GM12892 (cell line): ENCODE data around the gene APOC3.

ENCODE experiments used
- DNase-seq: peaks from one replicate; pipeline ENCODE4 v3.0.0; 2011; ENCODE audit not compliant: insufficient read length
- FAIRE-seq: peaks from 2 replicates; lab custom pipeline; 2011; peaks lifted over from hg19 to GRCh38; lab: Jason Lieb, UNC
- POLR2A ChIP-seq: IDR thresholded peaks from 2 replicates; pipeline ENCODE4 v1.6.1; 2011; ENCODE audit warnings: low read depth, low read length, control low read depth
- POLR2AphosphoS5 ChIP-seq: IDR thresholded peaks from 2 replicates; pipeline ENCODE4 v1.6.1; 2011; ENCODE audit warnings: low read depth, low read length, control low read depth
- TAF1 ChIP-seq: IDR thresholded peaks from 2 replicates; pipeline ENCODE4 v1.6.1; 2011; ENCODE audit warnings: low read depth, mild to moderate bottlenecking, control low read depth, low read length, borderline replicate concordance

APOC3 gene

DNA sequence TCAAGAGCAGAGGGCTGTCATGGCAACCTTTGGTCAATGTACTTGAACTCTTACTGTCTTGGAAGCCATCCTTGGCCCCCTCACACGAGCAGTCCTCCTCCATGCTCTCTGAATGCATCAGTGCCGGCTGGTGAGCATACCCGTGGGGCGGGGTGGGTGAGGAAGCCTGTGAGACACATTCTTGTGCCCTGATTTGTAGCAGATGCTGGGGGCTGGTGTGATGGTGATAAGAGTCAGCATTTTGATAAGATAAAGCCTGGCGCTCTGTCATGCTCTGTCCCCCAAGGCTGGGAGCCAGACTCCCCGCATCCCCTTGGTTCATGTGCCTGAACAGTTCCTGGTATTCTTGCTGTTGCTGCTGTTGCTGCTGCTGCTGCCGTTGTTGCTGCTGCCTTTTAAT, 28.2 kb downstream of the APOC3 start:
- no peak for TF ChIP-seq TAF1
- no peak for TF ChIP-seq POLR2AphosphoS5
- no peak for TF ChIP-seq POLR2A
- no peak for FAIRE-seq
- no peak for DNase-seq

DNA sequence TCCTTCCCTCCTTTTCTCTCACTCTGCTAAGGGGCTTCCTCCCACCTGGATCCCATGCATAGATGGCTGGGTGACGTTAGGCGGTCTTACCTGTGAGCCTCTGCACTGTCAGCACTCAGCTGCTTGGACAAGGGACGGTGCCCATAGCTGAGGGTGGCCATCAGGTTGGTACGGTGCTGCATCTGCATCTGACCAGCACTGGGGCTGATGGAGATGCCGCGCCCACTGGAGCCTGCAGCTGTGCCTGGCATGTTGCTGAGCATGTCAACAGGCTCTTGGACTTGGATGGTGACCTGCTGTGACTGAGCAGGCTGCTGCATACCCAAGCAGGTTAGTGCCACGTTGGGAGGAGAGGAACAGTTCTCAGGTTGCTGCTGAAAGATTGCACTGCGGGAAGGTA, 29.5 kb downstream of the APOC3 start:
- no peak for DNase-seq
- no peak for FAIRE-seq
- TF ChIP-seq TAF1 = no peak
- no peak for TF ChIP-seq POLR2AphosphoS5
- TF ChIP-seq POLR2A = no peak

DNA sequence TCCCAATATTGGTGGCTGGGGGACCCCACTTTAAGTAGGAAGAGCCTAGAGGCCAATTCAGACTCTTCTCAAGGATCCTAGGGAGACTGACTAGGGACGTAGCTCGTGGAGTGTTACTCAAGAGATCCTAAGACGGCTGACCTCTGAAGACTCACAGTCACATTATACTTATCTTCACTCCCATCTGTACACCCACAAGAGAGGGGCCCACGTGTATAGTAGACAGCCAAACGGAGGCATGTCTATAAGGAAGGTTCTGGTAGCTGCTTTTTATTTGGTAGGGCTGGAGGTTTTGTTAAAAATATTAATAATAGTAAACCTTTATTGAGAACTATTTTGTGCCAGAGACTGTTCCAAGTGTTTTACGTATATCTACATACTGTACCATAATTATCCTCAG, 30.6 kb downstream of the APOC3 start:
- TF ChIP-seq TAF1 (no peak), POLR2A (no peak), POLR2AphosphoS5 (no peak)
- no peak for DNase-seq
- FAIRE-seq = no peak

DNA sequence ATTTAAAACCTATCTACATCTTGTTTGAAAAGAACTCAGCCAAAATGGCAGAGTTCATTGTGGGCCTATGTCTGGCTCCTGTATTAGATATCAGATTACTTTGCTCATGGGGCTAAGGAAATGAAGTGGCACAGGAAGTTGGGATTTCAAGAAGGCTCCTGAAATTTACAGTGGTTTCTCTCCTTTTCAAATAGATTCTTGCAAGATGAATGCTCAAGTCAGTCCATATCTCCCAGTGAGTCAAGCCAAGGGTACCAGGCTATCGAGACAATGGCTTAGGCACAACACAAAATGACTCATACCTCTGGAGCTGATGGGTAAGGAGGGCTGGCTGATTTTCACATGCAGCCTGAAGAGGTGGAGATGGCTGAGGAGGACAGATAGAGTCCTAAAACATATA, 31.8 kb downstream of the APOC3 start:
- no peak for FAIRE-seq
- DNase-seq = no peak
- TF ChIP-seq POLR2A (no peak), POLR2AphosphoS5 (no peak), TAF1 (no peak)

DNA sequence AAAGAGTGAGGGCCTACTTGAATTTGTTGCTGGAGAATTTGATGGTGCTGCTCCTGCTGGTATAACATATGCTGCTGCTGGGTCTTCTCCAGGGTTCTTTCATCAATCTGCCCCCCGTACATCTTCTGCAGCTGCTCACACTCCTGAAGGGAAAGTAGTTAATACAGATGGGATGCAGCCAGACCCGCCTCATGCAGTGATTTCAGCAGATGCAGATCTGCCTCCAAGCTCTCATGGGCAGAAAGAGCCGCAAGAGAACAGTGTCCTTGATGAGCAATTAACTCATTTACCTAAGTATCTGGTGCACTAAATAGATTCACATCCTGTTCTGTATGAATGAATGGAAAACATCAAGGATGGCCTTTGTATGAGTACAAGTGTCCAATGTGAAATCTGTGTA, 32.5 kb downstream of the APOC3 start:
- DNase-seq (no peak), FAIRE-seq (no peak)

DNA sequence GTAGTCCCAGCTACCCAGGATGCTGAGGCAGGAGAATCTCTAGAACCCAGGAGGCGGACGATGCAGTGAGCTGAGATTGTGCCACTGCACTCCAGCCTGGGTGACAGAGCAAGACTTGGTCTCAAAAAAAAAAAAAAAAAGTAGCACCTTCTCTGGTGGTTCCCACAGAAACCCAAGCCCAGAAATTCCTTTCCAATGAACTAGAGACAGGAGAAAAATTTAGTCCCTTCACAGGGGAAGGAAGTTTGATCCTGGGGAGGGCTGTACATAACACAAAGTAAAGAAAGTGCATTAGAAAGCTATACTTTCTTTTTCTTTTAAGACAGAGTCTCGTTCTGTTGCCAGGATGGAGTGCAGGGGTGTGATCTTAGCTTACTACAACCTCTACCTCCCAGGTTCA, 33.2 kb downstream of the APOC3 start:
- no peak for TF ChIP-seq TAF1
- no peak for TF ChIP-seq POLR2A
- TF ChIP-seq POLR2AphosphoS5 = no peak
- no peak for FAIRE-seq
- DNase-seq = no peak

More for the DNA sequence above, 32.5 kb downstream of the APOC3 start:
- TF ChIP-seq POLR2A = no peak
- no peak for TF ChIP-seq TAF1
- no peak for TF ChIP-seq POLR2AphosphoS5

DNA sequence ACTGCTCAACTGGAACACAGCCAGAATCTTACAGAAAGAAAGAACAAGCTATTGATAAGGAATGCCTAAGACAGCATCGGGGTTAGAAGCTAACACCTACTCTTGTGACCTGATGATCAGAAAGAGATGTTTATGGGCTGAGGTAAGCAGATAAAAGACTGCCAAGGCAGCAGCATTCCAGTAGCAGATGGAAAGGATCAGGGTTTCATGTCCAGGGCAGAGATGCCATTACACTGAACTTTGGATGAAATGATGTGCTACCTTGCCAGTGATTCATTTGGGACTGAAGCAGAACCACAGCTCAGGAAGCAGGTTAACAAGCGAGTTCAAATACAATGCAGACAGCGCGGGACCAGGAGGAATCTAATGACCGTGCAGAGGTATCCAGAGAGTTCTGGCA, 34.8 kb downstream of the APOC3 start:
- TF ChIP-seq POLR2AphosphoS5 (no peak), TAF1 (no peak), POLR2A (no peak)
- FAIRE-seq (no peak), DNase-seq (no peak)

DNA sequence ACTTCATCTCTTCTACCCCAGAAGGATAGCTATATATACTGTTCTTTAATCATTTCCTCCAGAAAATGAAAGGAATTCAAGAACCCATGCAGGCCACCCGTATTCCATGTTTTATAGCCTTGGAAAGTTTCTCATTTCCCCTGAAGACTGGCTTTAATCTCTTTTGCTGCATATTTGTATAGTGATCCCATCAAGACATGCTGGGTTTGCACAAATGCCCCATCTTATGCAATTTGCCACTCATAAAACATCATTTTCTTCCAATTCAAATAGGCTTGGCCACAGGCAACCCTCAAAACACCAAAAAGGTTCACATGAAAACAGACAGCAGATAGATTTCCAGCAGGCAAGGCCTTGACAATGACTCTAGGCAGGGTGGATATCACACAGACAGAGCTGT, 36.0 kb downstream of the APOC3 start:
- DNase-seq (no peak), FAIRE-seq (no peak)
- TF ChIP-seq TAF1 = no peak

DNA sequence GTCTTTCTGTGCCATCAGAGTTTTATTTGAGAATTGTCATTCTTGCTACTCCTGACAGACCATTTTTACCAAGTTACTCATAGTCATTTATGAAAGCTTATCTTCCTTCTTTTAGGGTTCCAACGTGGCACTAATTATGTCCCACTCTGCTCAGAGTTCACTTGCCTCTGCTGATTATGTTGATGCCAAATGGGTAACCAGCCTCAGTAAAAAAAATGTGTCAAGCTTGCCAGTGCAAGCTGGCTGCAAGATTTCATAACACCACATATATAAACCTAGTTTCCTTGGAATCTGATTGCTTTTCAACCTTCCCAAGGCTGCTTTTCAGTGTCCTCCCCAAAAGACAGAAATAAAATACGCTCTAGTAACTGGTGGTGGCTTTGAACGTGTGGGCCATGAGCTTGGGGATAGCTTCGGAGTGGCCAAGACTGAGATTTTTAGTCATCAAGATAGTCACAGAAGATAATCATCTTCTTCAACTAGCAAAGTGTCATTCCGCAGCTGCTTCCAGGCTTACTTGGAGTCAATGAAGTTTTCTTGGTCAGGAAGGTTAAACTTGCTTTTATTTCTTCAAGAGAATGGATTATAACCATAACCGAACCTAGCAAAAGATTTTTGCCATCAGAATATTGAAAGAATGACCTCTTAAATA, 37.2 kb downstream of the APOC3 start:
- TF ChIP-seq POLR2A (no peak), POLR2AphosphoS5 (no peak), TAF1 (no peak)
- FAIRE-seq = no peak
- no peak for DNase-seq

DNA sequence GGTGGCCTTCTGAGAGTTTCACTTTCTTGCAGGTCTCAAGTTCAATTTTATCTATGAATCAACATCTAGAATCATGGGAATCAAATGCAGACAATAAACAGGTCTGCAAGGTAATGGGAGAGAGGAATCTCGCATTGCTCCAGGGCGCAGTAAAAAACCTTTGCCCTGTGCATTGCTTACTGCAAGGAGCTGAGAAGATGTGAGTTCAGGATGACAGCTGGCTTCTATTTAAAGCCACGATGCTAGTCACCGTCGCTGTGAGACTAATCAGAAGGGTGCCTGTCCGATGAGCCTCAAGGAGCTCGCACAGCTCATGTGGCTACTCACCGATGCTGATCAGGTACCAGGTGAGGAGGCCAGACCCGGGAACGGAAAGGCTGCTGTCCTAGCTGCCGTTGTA, 37.9 kb downstream of the APOC3 start:
- FAIRE-seq (no peak), DNase-seq (no peak)
- no peak for TF ChIP-seq POLR2A
- no peak for TF ChIP-seq TAF1
- no peak for TF ChIP-seq POLR2AphosphoS5

DNA sequence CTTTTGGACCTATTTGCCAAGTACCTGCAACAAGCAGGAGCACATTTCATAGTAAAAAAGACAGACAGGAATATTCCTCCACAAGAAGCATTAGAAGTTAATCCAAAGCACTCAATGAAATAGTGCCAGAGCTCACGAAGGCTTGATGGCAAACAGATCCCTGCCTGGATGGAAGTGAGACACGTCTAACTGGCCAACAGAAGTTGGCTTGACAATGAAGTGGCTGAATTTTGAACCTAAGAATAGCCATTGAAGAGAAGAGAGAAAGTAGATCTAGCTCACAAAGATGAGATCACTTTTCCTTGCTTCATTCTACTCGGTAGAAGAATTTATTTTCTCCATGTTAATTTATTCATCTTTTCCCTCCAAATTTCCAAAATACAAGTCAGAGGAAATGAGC, 38.4 kb downstream of the APOC3 start:
- no peak for FAIRE-seq
- no peak for TF ChIP-seq POLR2A
- TF ChIP-seq POLR2AphosphoS5 = no peak
- no peak for TF ChIP-seq TAF1
- no peak for DNase-seq

DNA sequence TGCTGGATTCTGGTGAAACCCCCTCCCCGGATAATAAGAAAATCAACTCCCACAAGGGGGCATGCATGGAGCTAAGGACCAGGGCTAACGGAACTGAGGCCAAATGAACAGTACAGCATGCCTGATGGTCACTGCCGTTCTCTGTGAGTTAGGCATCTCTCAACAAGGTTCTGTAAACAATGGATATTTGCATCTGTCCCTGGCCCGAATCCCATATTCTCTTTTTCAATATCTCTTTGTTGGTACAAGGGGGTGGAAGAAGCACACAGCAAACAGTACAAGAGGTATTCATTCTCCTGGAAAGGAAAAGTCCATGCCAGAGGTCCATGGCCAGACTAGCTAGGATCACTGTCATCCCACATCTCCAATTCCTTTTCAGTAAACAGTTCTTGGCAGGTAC, 39.9 kb downstream of the APOC3 start:
- DNase-seq = no peak
- no peak for TF ChIP-seq TAF1
- TF ChIP-seq POLR2AphosphoS5 = no peak
- TF ChIP-seq POLR2A = no peak
- no peak for FAIRE-seq

DNA sequence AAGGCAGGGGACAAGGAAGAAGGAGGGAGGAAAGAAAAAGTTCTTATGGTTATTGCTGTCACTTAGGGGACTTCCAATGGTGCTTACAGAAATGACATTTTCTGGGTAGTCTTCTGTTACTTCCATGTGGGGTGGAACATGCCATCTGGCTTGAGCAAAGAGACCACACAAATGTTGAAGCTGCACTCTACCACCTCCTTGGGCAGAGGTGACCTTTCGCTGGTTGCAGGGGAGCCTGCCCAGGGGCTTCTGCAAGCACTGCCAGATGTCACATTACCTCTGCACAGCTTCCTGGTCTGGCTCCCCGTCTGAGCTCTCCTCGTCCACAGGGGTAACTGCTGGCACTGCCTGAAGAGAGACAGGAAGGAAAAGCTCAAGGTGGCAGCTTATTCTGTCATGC, 40.3 kb downstream of the APOC3 start:
- TF ChIP-seq TAF1 (no peak), POLR2AphosphoS5 (no peak), POLR2A (no peak)

More for the DNA sequence above, 40.3 kb downstream of the APOC3 start:
- DNase-seq (no peak), FAIRE-seq (no peak)
